Activated CD8-positive, alpha-beta T cell treated with anti-CD3 and anti-CD28 coated beads for 36 hours (primary cell): ENCODE results near the gene RNF133. TPM values are rescaled to one million over a fixed set of nuclear protein-coding genes. Genes with fewer than 3 reads are reported as not detected.
"Not testable (repeated sequence)": the region's sequence is repeated elsewhere in the genome, so short reads cannot be mapped to it uniquely, and the experiment has no call there.

Source experiments
- ATAC-seq: fragments of 200-7000 bp; cut with Tn5 transposase; one replicate; pipeline ENCODE4 v1.10.0; 2021; ENCODE audit warnings: mild to moderate bottlenecking, moderate library complexity
- CTCF ChIA-PET: fragments of 350-600 bp; sonication (Branson Sonifier 250); formaldehyde crosslinking; loops from one replicate; lab custom pipeline; 2021; ENCODE audit warnings: antibody characterized with exemption; lab: Charles Lee
- POLR2A ChIA-PET: fragments of 350-600 bp; sonication (Branson Sonifier 250); formaldehyde crosslinking; loops from one replicate; lab custom pipeline; 2021; ENCODE audit warnings: antibody characterized with exemption; lab: Charles Lee
- DNase-seq: peaks from one replicate; pipeline ENCODE4 v3.0.0-alpha.2; 2020
- H3K27ac Mint-ChIP-seq: one replicate; pipeline ENCODE4 v1.8.0; 2021; ENCODE audit warnings: mild to moderate bottlenecking, mixed read lengths
- H3K27me3 Mint-ChIP-seq: one replicate; pipeline ENCODE4 v1.8.0; 2021; ENCODE audit warnings: mixed read lengths
- H3K36me3 Mint-ChIP-seq: one replicate; pipeline ENCODE4 v1.8.0; 2021; ENCODE audit warnings: low read depth, mixed read lengths
- H3K4me1 Mint-ChIP-seq: one replicate; pipeline ENCODE4 v1.8.0; 2021; ENCODE audit warnings: low read depth, mixed read lengths
- H3K4me3 Mint-ChIP-seq: one replicate; pipeline ENCODE4 v1.8.0; 2021; ENCODE audit warnings: mild to moderate bottlenecking, moderate library complexity, mixed read lengths
- H3K9me3 Mint-ChIP-seq: one replicate; pipeline ENCODE4 v1.8.0; 2021; ENCODE audit warnings: mixed read lengths
- CTCF ChIP-seq: fragments of 200-600 bp; IDR thresholded peaks from one replicate; pipeline ENCODE4 v1.8.0; 2022; ENCODE audit warnings: antibody characterized with exemption, mild to moderate bottlenecking
- intact Hi-C: fragments of 100-400 bp; cut with micrococcal nuclease; formaldehyde crosslinking; loops from one replicate; pipeline ENCODE4 v1.10.0; 2022
- total RNA-seq, 2 experiments: library from RNA; stranded (reverse); gene quantifications; one replicate each; pipeline ENCODE4 v1.2.3, GENCODE V29; 2021

Gene RNF133
- total RNA-seq, 2 experiments from 2014 or later = not detected

GRCh38 chr7:122684504-122684903 lies 14.4 kb downstream of the RNF133 start:
- Mint-ChIP-seq H3K9me3 (no peaks in the 10 kb centered on the region), H3K4me3 (no peak overlapping the region), H3K27me3 (no peaks in the 10 kb centered on the region), H3K36me3 (no peaks in the 10 kb centered on the region), H3K4me1 (no peaks in the 10 kb centered on the region), H3K27ac (no peak overlapping the region)
- no peak for TF ChIP-seq CTCF
- ATAC-seq (no peak), DNase-seq (no peak)
- CTCF ChIA-PET = no interaction called here
- intact Hi-C loops = no loop called here
- POLR2A ChIA-PET = no interaction called here

GRCh38 chr7:122682815-122683550 lies 15.9 kb downstream of the RNF133 start:
- POLR2A ChIA-PET = no interaction called here
- H3K36me3 Mint-ChIP-seq = no peaks in the 10 kb centered on the region
- ATAC-seq = no peak
- DNase-seq = no peak
- intact Hi-C loops = no loop called here
- H3K27ac Mint-ChIP-seq = no peak overlapping the region
- no peaks in the 10 kb centered on the region for H3K4me1 Mint-ChIP-seq
- H3K27me3 Mint-ChIP-seq = no peaks in the 10 kb centered on the region
- no peaks in the 10 kb centered on the region for H3K9me3 Mint-ChIP-seq
- no peak for TF ChIP-seq CTCF
- H3K4me3 Mint-ChIP-seq = no peak overlapping the region
- CTCF ChIA-PET = no interaction called here

GRCh38 chr7:122681186-122681585 lies 17.7 kb downstream of the RNF133 start:
- CTCF ChIA-PET, intact Hi-C loops, H3K4me3 Mint-ChIP-seq, H3K9me3 Mint-ChIP-seq, H3K27me3 Mint-ChIP-seq, DNase-seq, H3K4me1 Mint-ChIP-seq, H3K36me3 Mint-ChIP-seq, H3K27ac Mint-ChIP-seq, ATAC-seq, POLR2A ChIA-PET: not testable (repeated sequence)

- no peaks in the 10 kb centered on the region for H3K27me3 Mint-ChIP-seq
- intact Hi-C loops = no loop called here
- H3K4me3 Mint-ChIP-seq = no peak overlapping the region
- no peaks in the 10 kb centered on the region for H3K9me3 Mint-ChIP-seq
- H3K27ac Mint-ChIP-seq = no peak overlapping the region
- DNase-seq = no peak
- no peaks in the 10 kb centered on the region for H3K36me3 Mint-ChIP-seq
- no peaks in the 10 kb centered on the region for H3K4me1 Mint-ChIP-seq
- no peak for ATAC-seq
- no peak for TF ChIP-seq CTCF
- ChIA-PET CTCF (no interaction called here), POLR2A (no interaction called here)
These were observed 19.1 kb downstream of the RNF133 start for GRCh38 chr7:122679813-122680212.

GRCh38 chr7:122679269-122679709 lies 19.6 kb downstream of the RNF133 start:
- DNase-seq, H3K9me3 Mint-ChIP-seq, CTCF ChIA-PET, H3K27ac Mint-ChIP-seq, H3K4me1 Mint-ChIP-seq, ATAC-seq, H3K27me3 Mint-ChIP-seq, H3K4me3 Mint-ChIP-seq, POLR2A ChIA-PET, H3K36me3 Mint-ChIP-seq, intact Hi-C loops: not testable (repeated sequence)

GRCh38 chr7:122677149-122677548 lies 21.8 kb downstream of the RNF133 start:
- DNase-seq = no peak
- POLR2A ChIA-PET = no interaction called here
- intact Hi-C loops = no loop called here
- Mint-ChIP-seq H3K4me3 (no peak overlapping the region), H3K27me3 (no peaks in the 10 kb centered on the region), H3K9me3 (peaks cover 2% of the 10 kb centered on the region), H3K36me3 (no peaks in the 10 kb centered on the region), H3K4me1 (no peaks in the 10 kb centered on the region), H3K27ac (no peak overlapping the region)
- no peak for TF ChIP-seq CTCF
- CTCF ChIA-PET = no interaction called here
- no peak for ATAC-seq
